H9 (cell line): Measurements from ENCODE around the gene MED9. TPM values are rescaled to one million over a fixed set of nuclear protein-coding genes. Genes with fewer than 3 reads are reported as not detected.

Source experiments
- DNase-seq: peaks from one replicate; pipeline ENCODE4 v3.0.0-alpha.2; 2017
- H2AFZ ChIP-seq: one replicate; pipeline ENCODE4 v1.6.1; 2013; ENCODE audit warnings: mild to moderate bottlenecking, low read length, control low read depth, moderate library complexity
- H2AK5ac ChIP-seq: 2 replicates; pipeline ENCODE4 v1.6.1; 2013; ENCODE audit warnings: low read length, control low read depth, mixed read lengths; ENCODE audit not compliant: insufficient read length
- H2BK120ac ChIP-seq: one replicate; pipeline ENCODE4 v1.6.1; 2013; ENCODE audit warnings: low read depth, mild to moderate bottlenecking, low read length, control low read depth, inconsistent platforms; ENCODE audit not compliant: poor library complexity, severe bottlenecking
- H2BK12ac ChIP-seq: 2 replicates; pipeline ENCODE4 v1.6.1; 2013; ENCODE audit warnings: low read length, control low read depth, mixed read lengths, low read depth; ENCODE audit not compliant: insufficient read length
- H2BK15ac ChIP-seq: 2 replicates; pipeline ENCODE4 v1.6.1; 2013; ENCODE audit warnings: low read depth, low read length, control low read depth
- H2BK20ac ChIP-seq: one replicate; pipeline ENCODE4 v1.6.1; 2013; ENCODE audit warnings: low read depth, mild to moderate bottlenecking, low read length, control low read depth, inconsistent platforms; ENCODE audit not compliant: poor library complexity, severe bottlenecking
- H2BK5ac ChIP-seq: 2 replicates; pipeline ENCODE4 v1.6.1; 2013; ENCODE audit warnings: low read length, control low read depth, mixed read lengths; ENCODE audit not compliant: insufficient read length
- H3K14ac ChIP-seq: 2 replicates; pipeline ENCODE4 v1.6.1; 2013; ENCODE audit warnings: low read length, control low read depth; ENCODE audit not compliant: insufficient read depth
- H3K18ac ChIP-seq: 2 replicates; pipeline ENCODE4 v1.6.1; 2013; ENCODE audit warnings: low read depth, mild to moderate bottlenecking, mixed read lengths, low read length, control low read depth; ENCODE audit not compliant: insufficient read length
- H3K23ac ChIP-seq: 2 replicates; pipeline ENCODE4 v1.6.1; 2013; ENCODE audit warnings: low read length, control low read depth, mixed read lengths, low read depth; ENCODE audit not compliant: insufficient read length
- H3K23me2 ChIP-seq: 2 replicates; pipeline ENCODE4 v1.6.1; 2013; ENCODE audit warnings: low read depth, mild to moderate bottlenecking, mixed read lengths, low read length, control low read depth; ENCODE audit not compliant: insufficient read length, poor library complexity, severe bottlenecking
- H3K27ac ChIP-seq: 2 replicates; pipeline ENCODE4 v1.5.1; 2013; ENCODE audit warnings: low read length, control low read depth, mixed read lengths, low read depth; ENCODE audit not compliant: insufficient read length
- H3K27me3 ChIP-seq: 2 replicates; pipeline ENCODE4 v1.6.1; 2013; ENCODE audit warnings: low read length, control low read depth, inconsistent platforms; ENCODE audit not compliant: insufficient read depth
- H3K4ac ChIP-seq: 2 replicates; pipeline ENCODE4 v1.6.1; 2013; ENCODE audit warnings: low read depth, mild to moderate bottlenecking, control low read depth, inconsistent platforms, low read length, moderate library complexity
- H3K4me1 ChIP-seq: 2 replicates; pipeline ENCODE4 v1.6.1; 2013; ENCODE audit warnings: low read length, control low read depth, inconsistent platforms; ENCODE audit not compliant: insufficient read depth
- H3K4me2 ChIP-seq: 2 replicates; pipeline ENCODE4 v1.6.1; 2013; ENCODE audit warnings: low read length, control low read depth, mixed read lengths; ENCODE audit not compliant: insufficient read length, insufficient read depth
- H3K56ac ChIP-seq: 2 replicates; pipeline ENCODE4 v1.6.1; 2013; ENCODE audit warnings: low read depth, mild to moderate bottlenecking, mixed read lengths, low read length, control low read depth; ENCODE audit not compliant: insufficient read length
- H3K79me1 ChIP-seq: 2 replicates; pipeline ENCODE4 v1.6.1; 2013; ENCODE audit warnings: low read depth, mild to moderate bottlenecking, moderate library complexity, low read length, control low read depth, inconsistent platforms; ENCODE audit not compliant: insufficient read depth, poor library complexity, severe bottlenecking
- H3K79me2 ChIP-seq: 2 replicates; pipeline ENCODE4 v1.6.1; 2013; ENCODE audit warnings: low read length, control low read depth, inconsistent platforms; ENCODE audit not compliant: insufficient read depth
- H3K9ac ChIP-seq: 2 replicates; pipeline ENCODE4 v1.6.1; 2013; ENCODE audit warnings: low read length, control low read depth, mixed read lengths; ENCODE audit not compliant: insufficient read length; ENCODE audit errors: extremely low read depth
- H3K9me3 ChIP-seq: one replicate; pipeline ENCODE4 v1.6.1; 2013; ENCODE audit warnings: low read depth, low read length, inconsistent platforms; ENCODE audit not compliant: control insufficient read depth
- H3T11ph ChIP-seq: one replicate; pipeline ENCODE4 v1.6.1; 2013; ENCODE audit warnings: mild to moderate bottlenecking, low read length, control low read depth, inconsistent platforms
- H4K20me1 ChIP-seq: one replicate; pipeline ENCODE4 v1.6.1; 2013; ENCODE audit not compliant: control insufficient read depth, insufficient read length, insufficient read depth
- H4K5ac ChIP-seq: 2 replicates; pipeline ENCODE4 v1.6.1; 2013; ENCODE audit warnings: low read depth, mild to moderate bottlenecking, mixed read lengths, low read length, control low read depth; ENCODE audit not compliant: insufficient read length
- H4K8ac ChIP-seq: replicated peaks from 2 replicates; pipeline ENCODE4 v1.6.1; 2013; ENCODE audit warnings: low read length, control low read depth, mixed read lengths, low read depth; ENCODE audit not compliant: insufficient read length
- H4K91ac ChIP-seq: 2 replicates; pipeline ENCODE4 v1.6.1; 2013; ENCODE audit warnings: low read depth, mild to moderate bottlenecking, moderate library complexity, mixed read lengths, low read length, control low read depth; ENCODE audit not compliant: insufficient read length
- H3K27ac Mint-ChIP-seq, 3 experiments: 2 replicates in 2 of 3; 3 replicates in 1 of 3; pipeline ENCODE4 v1.8.0; 2020 to 2021; ENCODE audit warnings: mixed read lengths in 3 of 3, mild to moderate bottlenecking in 1 of 3, moderate library complexity in 1 of 3
- H3K27me3 Mint-ChIP-seq: 2 replicates; pipeline ENCODE4 v1.8.0; 2021; ENCODE audit warnings: low read depth, mild to moderate bottlenecking, moderate library complexity, mixed read lengths
- H3K36me3 Mint-ChIP-seq, 3 experiments: 2 replicates in 2 of 3; 3 replicates in 1 of 3; pipeline ENCODE4 v1.8.0; 2020 to 2021; ENCODE audit warnings: low read depth in 3 of 3, mixed read lengths in 3 of 3; ENCODE audit not compliant: insufficient read depth in 1 of 3
- H3K4me1 Mint-ChIP-seq, 2 experiments: 2 replicates each; pipeline ENCODE4 v1.8.0; 2020; ENCODE audit warnings: mixed read lengths in 2 of 2
- H3K4me3 Mint-ChIP-seq, 2 experiments: 2 replicates in 1 of 2; 3 replicates in 1 of 2; pipeline ENCODE4 v1.8.0; 2020 to 2021; ENCODE audit warnings: mild to moderate bottlenecking in 2 of 2, mixed read lengths in 2 of 2, moderate library complexity in 1 of 2
- H3K9me3 Mint-ChIP-seq, 2 experiments: 2 replicates in 1 of 2; 3 replicates in 1 of 2; pipeline ENCODE4 v1.8.0; 2020; ENCODE audit warnings: mild to moderate bottlenecking in 2 of 2, mixed read lengths in 2 of 2, moderate library complexity in 1 of 2
- WGBS: extraction: QIAGEN DNeasy Blood & Tissue Kit; methylation state at CpG from one replicate; pipeline ENCODE4 v1.1.7; 2013; ENCODE audit warnings: missing lambda C conversion rate, low lambda C conversion rate, mixed read lengths; ENCODE audit not compliant: insufficient read length; ENCODE audit errors: extremely low coverage; 5-methylcytosine and 5-hydroxymethylcytosine counted together
- total RNA-seq: library from RNA; stranded (reverse); gene quantifications from 2 replicates; pipeline ENCODE4 v1.2.1, GENCODE V29; 2021
- TF ChIP-seq, protein P1 (sequence below): fragments of 200-600 bp; sonication (generic); conservative IDR thresholded peaks from 3 replicates; pipeline ENCODE4 v1.8.0; 2021; ENCODE audit warnings: antibody characterized with exemption, mild to moderate bottlenecking

The MED9 gene
- total RNA-seq, 1 experiment from 2014 or later = 20.0 TPM

DNA sequence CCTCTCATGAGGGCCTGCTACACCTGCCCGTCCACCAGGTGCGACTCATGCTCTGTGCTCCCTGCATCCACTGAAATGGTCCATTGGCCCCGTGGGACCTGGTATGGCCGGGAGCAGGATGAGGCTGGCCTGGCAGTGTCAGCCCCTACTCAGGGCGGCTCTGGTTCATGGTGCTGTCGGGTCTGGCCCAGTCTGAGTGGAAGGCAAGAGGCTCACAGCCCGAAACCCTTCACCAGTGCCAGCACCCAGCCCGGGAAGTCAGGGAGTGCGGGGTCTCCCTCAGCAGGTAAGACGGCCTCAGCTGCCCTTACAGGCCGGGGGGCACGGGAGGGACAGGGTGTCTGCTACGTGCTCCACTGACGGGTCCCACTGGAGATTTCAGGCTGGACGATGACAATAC is 59.9 kb downstream of the MED9 start:
- peak overlapping the region; percentile 45; the same call in 1 of the 2 replicates for H3K14ac ChIP-seq
- H3K9ac ChIP-seq = no peak overlapping the region

More for the DNA sequence above, 59.9 kb downstream of the MED9 start:
- H2BK20ac ChIP-seq = no peak overlapping the region
- H3K79me1 ChIP-seq = no peaks in the 10 kb centered on the region
- H2AK5ac ChIP-seq = no peak overlapping the region
- H3K18ac ChIP-seq = no peak overlapping the region
- no peak for DNase-seq
- no peaks in the 10 kb centered on the region for H3K79me2 ChIP-seq
- no peak overlapping the region for H3K56ac ChIP-seq
- Mint-ChIP-seq H3K27me3 (no peaks in the 10 kb centered on the region; the same call in 1 of the 2 replicates), H3K4me3 (no peak overlapping the region), H3K36me3 (peaks cover 0 to 3% (median 0%) of the 10 kb centered on the region in 3 experiments; a peak in 1 of 7 replicates), H3K27ac (peak overlapping the region in 1 of 3 experiments; percentile 48; a peak in 1 of 7 replicates), H3K4me1 (peaks cover 10 to 11% of the 10 kb centered on the region in 2 experiments), H3K9me3 (no peaks in the 10 kb centered on the region)
- WGBS = no CpG with 5 or more reads among the region's 15 CpGs
- H4K8ac ChIP-seq = no peak overlapping the region
- H2BK15ac ChIP-seq = no peak overlapping the region
- no peak overlapping the region for H2BK120ac ChIP-seq
- no peak overlapping the region for H4K5ac ChIP-seq
- H3K23me2 ChIP-seq = no peaks in the 10 kb centered on the region
- no peak overlapping the region; the same call in 1 of the 2 replicates for H3K4ac ChIP-seq
- no peak overlapping the region for H3K27ac ChIP-seq
- no peak overlapping the region for H3K4me2 ChIP-seq
- no peaks in the 10 kb centered on the region for H3K27me3 ChIP-seq
- H3K4me1 ChIP-seq = no peaks in the 10 kb centered on the region
- TF ChIP-seq, protein P1, sequence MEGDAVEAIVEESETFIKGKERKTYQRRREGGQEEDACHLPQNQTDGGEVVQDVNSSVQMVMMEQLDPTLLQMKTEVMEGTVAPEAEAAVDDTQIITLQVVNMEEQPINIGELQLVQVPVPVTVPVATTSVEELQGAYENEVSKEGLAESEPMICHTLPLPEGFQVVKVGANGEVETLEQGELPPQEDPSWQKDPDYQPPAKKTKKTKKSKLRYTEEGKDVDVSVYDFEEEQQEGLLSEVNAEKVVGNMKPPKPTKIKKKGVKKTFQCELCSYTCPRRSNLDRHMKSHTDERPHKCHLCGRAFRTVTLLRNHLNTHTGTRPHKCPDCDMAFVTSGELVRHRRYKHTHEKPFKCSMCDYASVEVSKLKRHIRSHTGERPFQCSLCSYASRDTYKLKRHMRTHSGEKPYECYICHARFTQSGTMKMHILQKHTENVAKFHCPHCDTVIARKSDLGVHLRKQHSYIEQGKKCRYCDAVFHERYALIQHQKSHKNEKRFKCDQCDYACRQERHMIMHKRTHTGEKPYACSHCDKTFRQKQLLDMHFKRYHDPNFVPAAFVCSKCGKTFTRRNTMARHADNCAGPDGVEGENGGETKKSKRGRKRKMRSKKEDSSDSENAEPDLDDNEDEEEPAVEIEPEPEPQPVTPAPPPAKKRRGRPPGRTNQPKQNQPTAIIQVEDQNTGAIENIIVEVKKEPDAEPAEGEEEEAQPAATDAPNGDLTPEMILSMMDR = no peak
- H4K20me1 ChIP-seq = no peaks in the 10 kb centered on the region
- no peak overlapping the region for H2AFZ ChIP-seq
- no peak overlapping the region for H4K91ac ChIP-seq
- no peak overlapping the region for H2BK12ac ChIP-seq
- H3T11ph ChIP-seq = no peak overlapping the region
- no peak overlapping the region for H2BK5ac ChIP-seq
- H3K9me3 ChIP-seq = no peaks in the 10 kb centered on the region
- H3K23ac ChIP-seq = no peak overlapping the region
